Ectodermal cell (in vitro differentiated cells): Measurements from ENCODE around the gene FUT7.

ENCODE experiments used
- H3K27ac ChIP-seq: 2 replicates; pipeline ENCODE4 v1.7.0; 2013; ENCODE audit warnings: mild to moderate bottlenecking, low read depth, low read length; ENCODE audit not compliant: insufficient read depth, poor library complexity, severe bottlenecking
- H3K27me3 ChIP-seq: 2 replicates; pipeline ENCODE4 v1.7.0; 2013; ENCODE audit warnings: mild to moderate bottlenecking, low read length; ENCODE audit not compliant: insufficient read depth, control insufficient read depth, poor library complexity, severe bottlenecking
- H3K36me3 ChIP-seq: one replicate; pipeline ENCODE4 v1.7.0; 2013; ENCODE audit warnings: low read length; ENCODE audit not compliant: control insufficient read depth, insufficient read depth
- H3K4me1 ChIP-seq: one replicate; pipeline ENCODE4 v1.7.0; 2013; ENCODE audit warnings: low read length; ENCODE audit not compliant: control insufficient read depth, insufficient read depth
- H3K4me3 ChIP-seq: 2 replicates; pipeline ENCODE4 v1.7.0; 2013; ENCODE audit warnings: low read depth, low read length, control low read depth; ENCODE audit not compliant: insufficient read depth
- H3K9me3 ChIP-seq: 2 replicates; pipeline ENCODE4 v1.7.0; 2013; ENCODE audit warnings: mild to moderate bottlenecking, low read length, moderate library complexity; ENCODE audit not compliant: control insufficient read depth
- WGBS, 2 experiments: methylation state at CpG; one replicate each; pipeline ENCODE4 v1.1.7; 2013; ENCODE audit warnings: missing lambda C conversion rate in 2 of 2; 5-methylcytosine and 5-hydroxymethylcytosine counted together

FUT7 gene

DNA sequence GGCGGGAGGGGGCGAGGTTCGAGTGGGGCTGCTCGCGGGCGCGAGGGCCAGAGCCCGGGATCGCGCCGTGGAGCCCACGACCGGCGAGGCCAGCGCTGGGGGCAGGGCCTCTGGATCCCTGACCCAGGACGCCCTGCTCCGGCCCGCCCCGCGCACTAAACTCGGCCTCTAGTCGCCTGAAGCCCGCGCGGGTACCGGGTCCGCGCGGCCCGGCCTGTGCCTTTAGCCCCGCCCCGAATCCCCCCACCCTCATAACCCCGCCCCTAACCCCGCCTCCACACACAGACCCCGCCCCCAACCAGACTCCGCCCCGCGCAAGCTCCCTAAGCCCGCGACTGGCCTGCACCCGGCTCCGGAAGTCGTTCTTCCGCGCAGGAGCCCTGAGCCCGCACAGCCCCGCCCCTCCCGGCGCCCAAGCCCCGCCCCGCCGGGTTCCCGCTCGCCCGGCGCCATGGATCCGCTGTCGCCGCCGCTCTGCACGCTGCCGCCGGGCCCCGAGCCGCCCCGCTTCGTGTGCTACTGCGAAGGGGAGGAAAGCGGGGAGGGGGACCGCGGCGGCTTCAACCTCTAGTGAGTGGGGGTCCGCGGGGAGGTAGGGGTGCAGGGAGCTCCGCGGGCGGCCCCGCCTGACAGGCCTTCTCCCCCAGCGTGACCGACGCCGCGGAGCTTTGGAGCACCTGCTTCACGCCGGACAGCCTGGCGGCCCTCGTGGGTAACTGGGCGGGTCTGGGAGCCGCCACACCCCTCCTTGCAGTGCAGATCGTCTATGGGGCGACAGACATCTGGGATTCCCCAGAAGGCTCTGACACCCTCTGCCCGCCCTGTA, 39.7 kb downstream of the FUT7 start, which contains the start of gene PAXX:
TSS of gene PAXX (plus strand) at position 430 of the 826 bp plus-strand sequence. CDS start at position 452, 22 bp downstream.
- no peak within 1 kb of the TSS for H3K27ac ChIP-seq
- H3K27me3 ChIP-seq, result peaks cover 42% of the 10 kb centered on the region
- peak within 1 kb of the TSS; percentile 78 for H3K4me3 ChIP-seq
- H3K36me3 ChIP-seq, result no peaks in the 10 kb centered on the region
- no peaks in the 10 kb centered on the region for H3K9me3 ChIP-seq
- peaks cover 20% of the 10 kb centered on the region for H3K4me1 ChIP-seq
- 4% methylated on average over 90 to 91 of the region's 92 CpGs for WGBS, 2 experiments

- Histone ChIP-seq H3K36me3 (no peaks in the 10 kb centered on the region), H3K4me3 (no peak overlapping the region), H3K4me1 (peaks cover 9% of the 10 kb centered on the region), H3K27ac (no peak overlapping the region), H3K27me3 (peaks cover 42% of the 10 kb centered on the region), H3K9me3 (no peaks in the 10 kb centered on the region)
- 77 to 78% methylated on average over 10 of the region's 10 CpGs for WGBS, 2 experiments
Measured at GRCh38 chr9:136990242-136990911, 41.5 kb downstream of the FUT7 start.

GRCh38 chr9:136988872-136989271, 43.0 kb downstream of the FUT7 start:
- H3K27me3 ChIP-seq, result peaks cover 38% of the 10 kb centered on the region
- WGBS, 2 experiments, result 89 to 92% methylated on average over 4 of the region's 4 CpGs
- H3K36me3 ChIP-seq, result no peaks in the 10 kb centered on the region
- no peak overlapping the region for H3K27ac ChIP-seq
- H3K4me1 ChIP-seq, result peaks cover 9% of the 10 kb centered on the region
- H3K9me3 ChIP-seq, result no peaks in the 10 kb centered on the region
- no peak overlapping the region for H3K4me3 ChIP-seq

GRCh38 chr9:136985853-136986252, 46.0 kb downstream of the FUT7 start:
- H3K27ac ChIP-seq, result no peak overlapping the region
- WGBS, 2 experiments, result 73 to 76% methylated on average over 33 of the region's 33 CpGs
- H3K36me3 ChIP-seq, result no peaks in the 10 kb centered on the region
- H3K9me3 ChIP-seq, result no peaks in the 10 kb centered on the region
- H3K4me3 ChIP-seq, result no peak overlapping the region
- no peaks in the 10 kb centered on the region for H3K4me1 ChIP-seq
- peaks cover 28% of the 10 kb centered on the region for H3K27me3 ChIP-seq

GRCh38 chr9:136985027-136985602, 46.8 kb downstream of the FUT7 start:
- H3K9me3 ChIP-seq, result no peaks in the 10 kb centered on the region
- H3K27me3 ChIP-seq, result peaks cover 28% of the 10 kb centered on the region
- 63 to 64% methylated on average over 48 of the region's 48 CpGs for WGBS, 2 experiments
- no peak overlapping the region for H3K27ac ChIP-seq
- no peaks in the 10 kb centered on the region for H3K4me1 ChIP-seq
- H3K36me3 ChIP-seq, result no peaks in the 10 kb centered on the region
- no peak overlapping the region for H3K4me3 ChIP-seq

GRCh38 chr9:136984464-136985026, 47.3 kb downstream of the FUT7 start:
- 83 to 84% methylated on average over 29 of the region's 29 CpGs for WGBS, 2 experiments
- no peaks in the 10 kb centered on the region for H3K9me3 ChIP-seq
- H3K27ac ChIP-seq, result no peak overlapping the region
- no peak overlapping the region for H3K4me3 ChIP-seq
- peaks cover 28% of the 10 kb centered on the region for H3K27me3 ChIP-seq
- no peaks in the 10 kb centered on the region for H3K36me3 ChIP-seq
- no peaks in the 10 kb centered on the region for H3K4me1 ChIP-seq

- no peak overlapping the region for H3K4me3 ChIP-seq
- H3K27ac ChIP-seq, result no peak overlapping the region
Measured at GRCh38 chr9:136983656-136984314, 48.1 kb downstream of the FUT7 start.

DNA sequence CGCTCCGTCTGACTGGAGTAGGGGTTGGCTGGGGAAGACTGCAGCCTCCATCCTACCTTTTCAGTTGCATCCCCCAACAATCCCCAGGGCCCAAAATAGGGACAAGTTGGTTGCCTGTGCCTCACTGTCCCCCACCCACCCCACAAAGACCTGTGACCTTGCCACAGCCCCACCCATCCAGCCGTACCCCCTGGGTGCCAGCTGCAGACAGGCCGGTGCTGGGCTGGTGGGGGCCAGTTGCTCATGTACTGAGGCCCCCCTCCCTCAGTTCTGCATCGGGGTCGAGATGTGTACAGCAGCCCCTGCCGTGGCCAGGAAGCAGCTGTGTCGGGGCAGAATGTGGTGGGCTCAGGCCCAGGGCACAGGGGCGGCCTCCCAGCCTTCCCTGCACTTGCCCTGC, 48.7 kb downstream of the FUT7 start:
- Histone ChIP-seq H3K27ac (no peak overlapping the region), H3K4me1 (no peaks in the 10 kb centered on the region)
- 92 to 93% methylated on average over 9 of the region's 9 CpGs for WGBS, 2 experiments

More at GRCh38 chr9:136983656-136984314, 48.1 kb downstream of the FUT7 start:
- 90 to 91% methylated on average over 11 of the region's 11 CpGs for WGBS, 2 experiments
- no peaks in the 10 kb centered on the region for H3K36me3 ChIP-seq
- peaks cover 28% of the 10 kb centered on the region for H3K27me3 ChIP-seq
- no peaks in the 10 kb centered on the region for H3K9me3 ChIP-seq
- H3K4me1 ChIP-seq, result no peaks in the 10 kb centered on the region

GRCh38 chr9:136982232-136983051, 49.4 kb downstream of the FUT7 start, which contains the start of gene LCNL1:
Gene LCNL1 (plus strand): TSS chr9:136982993. CDS start chr9:136983587, 594 bp downstream.
- H3K4me3 ChIP-seq, result no peak within 1 kb of the TSS
- H3K36me3 ChIP-seq, result no peaks in the 10 kb centered on the region
- peaks cover 2% of the 10 kb centered on the region for H3K4me1 ChIP-seq
- H3K9me3 ChIP-seq, result no peaks in the 10 kb centered on the region
- peaks cover 30% of the 10 kb centered on the region for H3K27me3 ChIP-seq
- 88% methylated on average over 18 of the region's 18 CpGs for WGBS, 2 experiments
- no peak within 1 kb of the TSS for H3K27ac ChIP-seq

More for the DNA sequence above, 48.7 kb downstream of the FUT7 start:
- Histone ChIP-seq H3K4me3 (no peak overlapping the region), H3K36me3 (no peaks in the 10 kb centered on the region), H3K27me3 (peaks cover 28% of the 10 kb centered on the region), H3K9me3 (no peaks in the 10 kb centered on the region)
